NCI-H2171 (cell line): ENCODE data around the gene ZMYND8.
"Not testable (repeated sequence)": the region's sequence is repeated elsewhere in the genome, so short reads cannot be mapped to it uniquely, and the experiment has no call there.

Experiments used
- DNase-seq: peaks from one replicate; lab custom pipeline; 2025; lab: John Stamatoyannopoulos, UW

The ZMYND8 gene

GRCh38 chr20:47356526-47357295 is at the start of gene ZMYND8:
TSS of gene ZMYND8 (minus strand) at chr20:47356699. CDS start at chr20:47356670, 29 bp downstream.
- peak; percentile 86 for DNase-seq

DNA sequence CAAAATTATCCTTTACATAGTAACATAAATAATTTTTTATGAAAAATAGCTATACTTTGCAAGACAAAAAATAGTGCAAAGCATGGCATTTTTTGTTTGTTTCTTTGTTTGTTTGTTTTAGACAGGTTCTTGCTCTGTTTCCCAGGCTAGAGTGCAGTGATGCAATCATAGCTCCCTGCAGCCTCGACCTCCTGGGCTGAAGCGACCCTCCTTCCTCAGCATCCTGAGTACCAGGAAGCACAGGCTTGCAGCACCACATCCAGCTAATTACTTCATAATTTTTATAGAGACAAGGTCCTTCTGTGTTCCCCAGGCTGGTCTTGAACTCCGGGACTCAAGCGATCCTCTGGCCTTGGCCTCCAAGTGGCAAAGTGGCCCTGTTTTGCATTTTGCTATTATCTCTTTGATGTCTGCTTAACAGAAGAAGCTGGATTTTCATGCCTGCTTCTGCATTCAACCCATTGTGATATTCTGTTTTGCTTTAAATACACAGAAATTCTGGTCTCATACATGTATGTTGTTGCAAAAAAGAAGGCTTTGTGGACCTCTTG is 49.4 kb upstream of the ZMYND8 start:
- DNase-seq, result no peak

DNA sequence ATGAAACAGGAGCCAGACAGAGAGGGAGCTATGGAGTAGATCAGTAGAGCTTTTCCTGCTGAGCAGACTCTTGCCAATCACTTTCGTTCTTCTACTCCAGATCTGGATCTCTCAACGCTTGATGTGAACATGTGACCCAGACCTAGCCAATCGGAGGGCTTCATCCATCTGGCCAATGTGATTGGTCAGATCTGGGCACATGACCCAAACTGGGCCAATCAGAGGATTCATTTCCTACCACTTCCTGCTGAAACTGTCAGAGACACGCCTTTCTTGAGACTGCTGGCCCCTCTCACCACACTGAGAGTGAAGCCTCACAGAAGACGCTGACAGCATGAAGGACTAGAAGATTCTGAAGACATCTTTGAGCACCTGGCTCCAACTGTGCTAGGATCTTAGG is 44.2 kb upstream of the ZMYND8 start:
- DNase-seq, result no peak

DNA sequence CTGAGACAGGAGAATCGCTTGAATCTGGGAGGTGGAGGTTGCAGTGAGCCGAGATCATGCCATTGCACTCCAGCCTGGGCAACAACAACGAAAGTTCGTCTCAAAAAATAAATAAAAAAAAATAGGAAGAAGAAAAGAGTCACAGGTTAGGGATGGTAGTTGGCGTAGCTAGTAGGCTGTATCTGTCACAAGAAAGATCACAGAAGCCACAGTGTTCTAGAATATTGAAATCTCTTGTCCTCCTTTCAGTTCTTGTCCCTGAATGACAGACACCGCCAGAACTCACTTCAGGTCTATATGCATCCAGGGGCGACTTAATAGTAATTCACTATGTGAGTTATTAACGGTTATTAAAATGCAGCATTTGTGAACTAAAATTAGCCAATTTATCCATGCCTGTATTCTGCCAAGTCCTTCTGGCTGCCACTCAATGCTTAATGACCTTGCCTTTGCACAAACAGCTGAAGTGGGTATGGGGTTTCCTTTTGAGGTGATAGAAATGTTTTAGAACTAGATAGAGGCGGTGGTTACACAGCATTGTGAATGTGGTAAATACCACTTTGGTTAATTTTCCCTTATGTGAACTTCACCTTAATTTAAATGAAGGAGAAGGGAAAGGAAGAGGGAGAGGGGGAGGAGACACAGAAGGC is 41.3 kb upstream of the ZMYND8 start:
- DNase-seq, result no peak

GRCh38 chr20:47396762-47397476 is 40.4 kb upstream of the ZMYND8 start:
- DNase-seq, result no peak

DNA sequence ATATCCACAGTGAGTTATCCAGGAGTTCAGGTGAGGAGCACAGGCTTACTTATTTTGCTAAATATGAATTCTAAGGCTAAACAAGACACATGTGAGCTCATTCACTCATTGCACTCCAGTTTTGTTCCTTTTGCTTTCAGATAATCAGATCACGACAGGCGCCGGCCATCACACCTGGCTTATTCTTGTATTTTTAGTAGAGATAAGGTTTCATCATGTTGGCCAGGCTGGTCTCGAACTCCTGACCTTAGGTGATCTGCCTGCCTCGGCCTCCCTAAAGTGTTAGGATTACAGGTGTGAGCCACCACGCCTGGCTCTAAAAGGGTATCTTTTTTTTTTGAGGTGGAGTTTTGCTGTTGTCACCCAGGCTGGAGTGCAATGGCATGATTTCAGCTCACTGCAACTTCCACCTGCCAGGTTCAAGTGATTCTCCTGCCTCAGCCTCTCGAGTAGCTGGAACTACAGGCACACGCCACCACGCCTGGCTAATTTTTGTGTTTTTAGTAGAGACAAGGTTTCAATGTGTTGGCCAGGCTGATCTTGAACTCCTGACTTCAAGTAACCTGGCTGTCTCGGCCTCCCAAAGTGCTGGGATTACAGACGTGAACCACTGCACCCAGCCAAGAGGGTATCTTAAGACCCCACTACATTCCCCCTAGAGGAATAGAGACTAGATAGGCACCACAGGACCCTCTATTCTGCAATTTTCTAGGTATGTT is 37.5 kb upstream of the ZMYND8 start:
- not testable (repeated sequence) for DNase-seq

- no peak for DNase-seq
Observed at GRCh38 chr20:47392721-47393073, 36.2 kb upstream of the ZMYND8 start.

DNA sequence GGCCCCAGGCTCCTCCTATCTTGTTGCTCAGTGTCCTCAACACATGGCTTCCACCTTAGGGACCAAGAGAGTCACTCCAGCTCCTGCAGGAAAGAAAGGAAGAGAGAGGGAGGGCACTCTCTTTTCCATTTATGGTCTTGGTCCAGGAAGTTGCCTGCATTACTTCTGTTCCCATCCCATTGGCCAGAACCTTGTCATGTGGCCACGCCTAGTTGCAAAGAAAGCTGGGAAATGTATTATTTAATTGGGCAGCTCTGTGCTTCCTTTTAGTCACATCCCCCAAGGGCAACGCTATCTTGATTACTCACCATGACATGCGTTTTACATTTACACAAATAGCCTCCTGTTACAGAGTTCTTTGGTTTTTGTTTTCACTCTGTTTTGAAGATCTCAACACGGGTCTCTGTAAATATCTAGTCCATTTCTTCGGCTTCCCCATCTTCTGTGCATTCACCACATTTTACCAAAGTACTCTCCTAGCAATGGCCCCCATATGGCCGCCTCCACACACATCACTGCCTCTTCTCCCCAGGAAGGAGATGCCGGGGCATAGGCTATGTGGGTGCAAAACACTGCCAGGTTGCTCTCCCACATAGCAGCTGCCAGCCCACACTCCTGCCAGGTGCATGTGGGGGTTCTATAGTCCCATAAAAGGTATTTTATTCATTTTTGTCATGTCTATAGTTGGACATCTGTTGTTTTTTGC is 35.7 kb upstream of the ZMYND8 start:
- DNase-seq, result peak; percentile 27

- DNase-seq, result no peak
Observed at GRCh38 chr20:47391276-47392010, 34.9 kb upstream of the ZMYND8 start.

DNA sequence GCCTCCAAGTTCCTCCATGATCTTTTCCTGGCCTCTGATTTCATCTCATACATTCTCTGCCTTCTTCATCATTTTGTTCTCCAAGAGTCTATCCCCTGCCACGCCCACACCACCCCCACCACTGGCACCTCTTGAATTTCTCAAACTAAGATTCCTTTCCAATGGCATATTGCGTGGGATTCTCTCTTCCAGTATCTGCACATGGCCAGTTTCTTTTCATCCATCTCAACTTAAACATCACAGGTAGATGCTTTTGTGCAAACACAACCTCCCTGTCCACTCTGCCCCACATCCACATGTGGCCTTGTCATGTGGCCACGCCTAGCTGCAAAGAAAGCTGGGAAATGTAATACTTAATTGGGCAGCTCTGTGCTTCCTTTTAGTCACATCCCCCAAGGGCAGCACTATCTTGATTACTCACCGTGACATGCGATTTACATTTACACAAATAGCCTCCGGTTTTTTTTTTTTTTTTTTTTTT is 33.4 kb upstream of the ZMYND8 start:
- DNase-seq, result no peak

DNA sequence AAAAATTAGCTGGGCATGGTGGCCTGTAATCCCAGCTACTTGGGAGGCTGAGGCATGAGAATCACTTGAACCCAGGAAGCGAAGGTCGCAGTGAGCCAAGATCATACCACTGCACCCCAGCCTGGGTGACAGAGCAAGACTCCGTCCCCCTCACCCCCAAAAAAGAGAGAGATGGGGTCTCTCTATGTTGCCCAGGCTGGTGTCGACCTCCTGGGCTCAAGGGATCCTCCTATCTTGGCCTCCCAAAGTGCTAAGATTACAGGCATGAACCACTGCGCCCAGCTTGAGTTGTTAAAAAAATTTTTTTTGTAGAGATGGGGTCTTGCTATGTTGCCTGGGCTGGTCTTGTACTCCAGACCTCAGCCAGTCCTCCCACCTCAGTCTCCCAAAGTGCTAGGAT is 29.5 kb upstream of the ZMYND8 start:
- DNase-seq, result not testable (repeated sequence)

DNA sequence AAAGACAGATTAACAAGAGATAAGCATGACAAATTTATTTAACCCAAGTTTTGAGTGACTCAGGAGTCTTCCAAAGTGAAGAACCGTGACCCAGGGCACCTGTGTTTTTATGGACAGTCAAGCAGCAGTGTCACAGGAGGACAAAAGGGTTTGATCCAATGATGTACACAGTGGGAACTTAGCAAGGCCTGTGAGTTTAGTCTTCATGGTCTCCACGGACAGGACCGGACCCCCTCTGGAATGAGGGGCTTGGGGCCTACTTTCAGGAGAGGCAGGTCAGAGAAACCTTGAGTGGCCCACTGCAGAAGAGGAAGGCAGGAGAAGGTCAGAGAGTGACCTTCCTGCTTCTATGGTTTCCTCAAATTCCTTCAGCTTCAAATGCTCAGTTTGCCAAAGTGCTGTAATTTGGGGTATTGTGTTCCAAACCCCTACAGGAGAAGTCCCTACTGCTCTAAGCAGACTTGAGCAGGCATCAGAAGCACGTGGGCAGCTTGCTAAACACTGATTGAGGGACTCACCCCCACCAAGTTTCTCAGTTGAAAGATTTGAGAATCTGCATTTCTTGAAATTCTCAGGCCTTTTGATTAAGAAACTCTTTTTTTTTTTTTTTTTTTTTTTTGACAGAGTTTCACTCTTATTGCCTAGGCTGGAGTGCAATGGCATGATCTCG is 26.4 kb upstream of the ZMYND8 start:
- no peak for DNase-seq

GRCh38 chr20:47380481-47380880 is 24.0 kb upstream of the ZMYND8 start:
- no peak for DNase-seq

DNA sequence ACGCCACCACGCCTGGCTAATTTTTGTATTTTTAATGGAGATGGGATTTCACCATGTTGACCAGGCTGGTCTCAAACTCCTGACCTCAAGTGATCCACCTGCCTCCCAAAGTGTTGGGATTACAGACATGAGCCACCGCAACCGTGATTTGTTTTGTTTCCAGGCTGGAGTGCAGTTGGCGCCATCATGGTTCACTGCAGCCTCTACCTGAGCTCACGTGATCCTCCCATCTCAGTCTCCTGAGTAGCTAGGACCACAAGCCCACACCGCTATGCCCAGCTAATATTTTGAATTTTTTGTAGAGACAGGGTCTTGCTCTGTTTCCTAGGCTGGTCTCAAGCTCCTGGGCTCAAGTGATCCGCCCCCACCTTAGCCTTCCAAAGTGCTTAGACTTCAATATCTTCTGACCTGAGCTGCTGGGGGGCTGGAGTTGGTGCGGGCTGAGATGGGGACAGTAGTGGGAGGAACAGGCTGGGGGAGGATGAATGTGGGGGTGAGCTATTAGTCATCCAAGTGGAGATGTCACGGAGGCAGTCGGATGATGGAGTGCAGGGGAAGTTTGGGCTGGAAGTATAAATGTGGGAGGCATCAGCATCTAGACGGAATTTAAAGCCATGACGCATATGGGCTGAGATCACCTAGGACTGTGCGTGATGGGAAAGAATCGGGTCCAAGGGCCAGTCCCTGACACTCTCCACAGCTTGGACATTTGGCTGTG is 23.1 kb upstream of the ZMYND8 start:
- no peak for DNase-seq

DNA sequence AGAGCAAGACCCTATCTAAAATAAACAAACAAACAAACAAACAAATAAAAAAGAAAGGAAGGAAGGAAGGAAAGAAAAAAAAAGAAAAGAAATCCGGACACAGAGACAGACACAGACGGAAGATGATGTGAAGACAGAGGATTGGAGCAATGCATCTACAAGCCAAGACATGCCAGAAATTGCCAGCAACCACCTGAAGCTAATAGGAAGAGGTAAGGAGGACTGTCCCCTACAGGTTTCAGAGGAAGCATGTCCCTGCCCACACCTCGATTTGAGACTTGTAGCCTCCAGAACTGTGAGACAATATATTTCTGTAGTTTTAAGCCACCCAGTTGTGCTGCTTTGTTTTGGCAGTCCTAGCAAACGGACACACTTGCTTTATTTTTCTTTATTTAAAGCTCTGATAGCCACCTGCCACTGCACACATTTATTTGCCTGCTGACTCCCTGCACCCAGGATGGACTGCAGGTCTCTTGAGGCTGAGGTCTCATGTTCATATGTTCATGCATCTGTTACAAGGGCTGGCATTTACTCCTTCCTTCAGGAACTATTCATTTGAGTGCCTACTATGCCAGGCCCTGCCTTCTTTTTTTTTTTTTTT is 20.7 kb upstream of the ZMYND8 start:
- peak; percentile 82 for DNase-seq

DNA sequence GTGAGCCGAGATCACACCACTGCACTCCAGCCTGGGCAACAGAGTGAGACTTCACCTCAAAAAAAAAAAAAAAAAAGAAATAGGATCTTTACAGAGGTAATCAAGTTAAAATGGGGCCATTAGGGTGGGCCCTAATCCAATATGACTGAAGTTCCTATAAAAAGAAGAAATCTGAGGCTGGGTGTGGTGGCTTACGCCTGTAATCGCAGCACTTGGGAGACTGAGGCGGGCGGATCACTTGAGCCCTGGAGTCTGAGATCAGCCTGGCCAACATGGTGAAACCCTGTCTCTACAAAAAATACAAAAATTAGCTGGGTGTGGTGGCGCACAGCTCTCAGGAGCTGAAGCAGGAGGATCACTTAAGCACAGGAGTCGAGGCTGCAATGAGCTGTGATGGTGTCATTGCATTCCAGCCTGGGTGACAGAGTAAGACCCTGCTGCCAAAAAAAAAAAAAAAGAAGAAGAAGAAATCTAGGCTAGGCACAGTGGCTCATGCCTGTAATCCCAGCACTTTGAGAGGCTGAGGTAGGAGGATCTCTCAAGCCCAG is 19.7 kb upstream of the ZMYND8 start:
- not testable (repeated sequence) for DNase-seq

- not testable (repeated sequence) for DNase-seq
Observed at GRCh38 chr20:47374121-47374520, 17.6 kb upstream of the ZMYND8 start.

- no peak for DNase-seq
Observed at GRCh38 chr20:47373206-47373733, 16.8 kb upstream of the ZMYND8 start.
